HepG2 (cell line): Measurements from ENCODE around the gene NTF3. TPM values are rescaled to one million over a fixed set of nuclear protein-coding genes. Genes with fewer than 3 reads are reported as not detected.

Source experiments
- ARNT2 ChIP-seq: sonication (generic); formaldehyde crosslinking; IDR thresholded peaks from 2 replicates; pipeline ENCODE4 v1.8.0; 2022; ENCODE audit warnings: mild to moderate bottlenecking, low read depth, missing genetic modification reagents, moderate library complexity
- ATAD3A ChIP-seq: sonication (generic); formaldehyde crosslinking; IDR thresholded peaks from 2 replicates; pipeline ENCODE4 v1.4.0; 2020; ENCODE audit warnings: missing genetic modification reagents
- CCAR2 ChIP-seq: fragments of 200-400 bp; formaldehyde crosslinking; optimal IDR thresholded peaks from 2 replicates; pipeline ENCODE3; 2018; ENCODE audit warnings: low read depth, mild to moderate bottlenecking, low read length, moderate library complexity
- CEBPG ChIP-seq: IDR thresholded peaks from 2 replicates; pipeline ENCODE4 v1.6.1; 2016
- CERS6 ChIP-seq: sonication (generic); formaldehyde crosslinking; IDR thresholded peaks from 2 replicates; pipeline ENCODE4 v1.5.0; 2020; ENCODE audit warnings: missing genetic modification reagents
- ELF4 ChIP-seq: sonication (generic); formaldehyde crosslinking; IDR thresholded peaks from 2 replicates; pipeline ENCODE4 v1.5.0; 2020; ENCODE audit warnings: missing genetic modification reagents, mild to moderate bottlenecking, moderate library complexity, borderline replicate concordance
- ERF ChIP-seq: IDR thresholded peaks from 2 replicates; pipeline ENCODE4 v1.6.1; 2018; ENCODE audit warnings: missing biosample characterization, missing genetic modification reagents
- NAIF1 ChIP-seq: sonication (generic); formaldehyde crosslinking; IDR thresholded peaks from 2 replicates; pipeline ENCODE4 v1.5.0; 2020; ENCODE audit warnings: mild to moderate bottlenecking, missing genetic modification reagents, borderline replicate concordance
- NR0B2 ChIP-seq: sonication (generic); formaldehyde crosslinking; IDR thresholded peaks from 2 replicates; pipeline ENCODE4 v1.4.0; 2020; ENCODE audit warnings: mild to moderate bottlenecking, missing genetic modification reagents
- PBX3 ChIP-seq: sonication (generic); formaldehyde crosslinking; IDR thresholded peaks from 2 replicates; pipeline ENCODE4 v1.8.1; 2023; ENCODE audit warnings: missing genetic modification reagents, inconsistent platforms, borderline replicate concordance
- TARDBP ChIP-seq: sonication (generic); formaldehyde crosslinking; IDR thresholded peaks from 2 replicates; pipeline ENCODE4 v1.8.0; 2022; ENCODE audit warnings: mild to moderate bottlenecking, missing genetic modification reagents
- ZSCAN29 ChIP-seq: sonication (generic); formaldehyde crosslinking; conservative IDR thresholded peaks from 2 replicates; pipeline ENCODE4 v1.4.0; 2020; ENCODE audit warnings: mild to moderate bottlenecking, missing genetic modification reagents
- polyA plus RNA-seq, 8 experiments: library from polyadenylated mRNA; depleted of rRNA in 3 of 8; stranded (reverse) in 7 of 8; unstranded in 1 of 8; fragments of >200 nt; fragmentation: Illumina TruSeq in 4 of 8; extraction: Trizol in 4 of 8; gene quantifications; 2 replicates each; pipeline versions ENCODE4 v1.2.1 to v1.2.3, GENCODE V29; 2011 to 2016; ENCODE audit warnings: low read depth in 4 of 8, missing spikeins in 1 of 8, mixed read lengths in 1 of 8; ENCODE audit not compliant: insufficient read depth in 1 of 8
- total RNA-seq, 5 experiments: library from RNA; depleted of rRNA; stranded (reverse); fragments of >200 nt; fragmentation: Illumina TruSeq; extraction: Trizol; gene quantifications; 2 replicates each; pipeline ENCODE4 v1.2.3, GENCODE V29; 2016; ENCODE audit warnings: low read depth in 1 of 5

The NTF3 gene
- total and polyA plus RNA-seq, 2 of the 13 experiments (the other 11 are each of a cell fraction or from before 2014, with no cell fraction given), result not detected

- TF ChIP-seq PBX3 (CRISPR knock-in tag) (no peak), ATAD3A (no peak), CCAR2 (no peak), CERS6 (CRISPR knock-in tag) (no peak), ERF (CRISPR knock-in tag) (no peak), ELF4 (no peak), ARNT2 (CRISPR knock-in tag) (no peak), TARDBP (CRISPR knock-in tag) (no peak), NR0B2 (CRISPR knock-in tag) (no peak), CEBPG (CRISPR knock-in tag) (no peak), NAIF1 (CRISPR knock-in tag) (no peak), ZSCAN29 (CRISPR knock-in tag) (no peak)
- TF ChIP-seq, all 625 proteins: peak for 0
These were observed 41.3 kb downstream of the NTF3 start (continued) for GRCh38 chr12:5473076-5473782.
